Hepatocyte (in vitro differentiated cells): ENCODE measurements around the gene SAP30L.

Source experiments
- EZH2 ChIP-seq: fragments of 200-600 bp; sonication (generic); IDR thresholded peaks from 2 replicates; pipeline ENCODE4 v1.6.1; 2016; ENCODE audit warnings: antibody characterized with exemption, mild to moderate bottlenecking, borderline replicate concordance
- TF ChIP-seq, protein P1 (sequence below): fragments of 200-600 bp; sonication (generic); IDR thresholded peaks from 2 replicates; pipeline ENCODE4 v1.5.1; 2016; ENCODE audit warnings: antibody characterized with exemption, mild to moderate bottlenecking; ENCODE audit not compliant: poor library complexity

- TF ChIP-seq, protein P1, sequence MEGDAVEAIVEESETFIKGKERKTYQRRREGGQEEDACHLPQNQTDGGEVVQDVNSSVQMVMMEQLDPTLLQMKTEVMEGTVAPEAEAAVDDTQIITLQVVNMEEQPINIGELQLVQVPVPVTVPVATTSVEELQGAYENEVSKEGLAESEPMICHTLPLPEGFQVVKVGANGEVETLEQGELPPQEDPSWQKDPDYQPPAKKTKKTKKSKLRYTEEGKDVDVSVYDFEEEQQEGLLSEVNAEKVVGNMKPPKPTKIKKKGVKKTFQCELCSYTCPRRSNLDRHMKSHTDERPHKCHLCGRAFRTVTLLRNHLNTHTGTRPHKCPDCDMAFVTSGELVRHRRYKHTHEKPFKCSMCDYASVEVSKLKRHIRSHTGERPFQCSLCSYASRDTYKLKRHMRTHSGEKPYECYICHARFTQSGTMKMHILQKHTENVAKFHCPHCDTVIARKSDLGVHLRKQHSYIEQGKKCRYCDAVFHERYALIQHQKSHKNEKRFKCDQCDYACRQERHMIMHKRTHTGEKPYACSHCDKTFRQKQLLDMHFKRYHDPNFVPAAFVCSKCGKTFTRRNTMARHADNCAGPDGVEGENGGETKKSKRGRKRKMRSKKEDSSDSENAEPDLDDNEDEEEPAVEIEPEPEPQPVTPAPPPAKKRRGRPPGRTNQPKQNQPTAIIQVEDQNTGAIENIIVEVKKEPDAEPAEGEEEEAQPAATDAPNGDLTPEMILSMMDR: no peak
- TF ChIP-seq EZH2: no peak
These were observed 14.4 kb downstream of the SAP30L start for GRCh38 chr5:154460172-154460571.
